Measurements from ENCODE around the gene SLC16A1. TPM values are rescaled to one million over a fixed set of nuclear protein-coding genes. Genes with fewer than 3 reads are reported as not detected.
A peak's percentile ranks its signal among the peaks of the same experiment; 100 is the strongest.
"Not testable (repeated sequence)": the region's sequence is repeated elsewhere in the genome, so short reads cannot be mapped to it uniquely, and the experiment has no call there.

The SLC16A1 gene
- total and polyA plus RNA-seq, 9 donors: 10.3 to 38.8 (median 23.3) TPM

DNA sequence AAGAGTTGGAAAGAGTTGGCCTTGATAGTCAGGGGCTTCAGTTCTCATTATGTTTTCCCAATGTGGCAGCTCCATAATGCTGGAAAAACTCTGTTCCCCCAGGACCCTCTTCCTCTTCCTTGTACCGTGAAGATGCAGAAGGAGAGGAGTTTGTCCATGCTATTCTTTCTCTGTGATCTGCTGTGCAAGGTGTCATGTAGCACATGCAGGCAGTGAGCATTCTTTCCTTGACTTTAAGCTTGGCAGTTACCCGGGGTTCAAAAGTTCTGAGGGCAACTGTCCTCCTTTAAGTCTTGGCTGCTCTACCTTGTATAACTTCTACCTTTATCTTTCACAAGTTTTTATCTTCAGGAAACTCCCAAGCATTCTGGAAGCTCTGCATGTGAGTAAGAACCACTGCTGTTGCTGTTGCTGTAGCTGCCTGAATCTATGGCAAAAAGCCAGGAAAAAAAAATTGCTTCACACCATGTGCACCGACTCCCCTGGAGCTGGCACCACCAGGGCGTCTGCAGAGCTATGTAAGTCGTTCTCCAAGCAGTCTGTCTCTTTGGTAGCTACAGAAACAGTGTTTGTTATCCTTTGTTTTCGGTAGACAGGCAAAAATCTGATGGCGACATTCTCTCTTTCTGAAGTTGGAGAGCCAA, 42.7 kb upstream of the SLC16A1 start:
- Histone ChIP-seq H3K27me3 (no peaks in the 10 kb centered on the region), H3K4me1 (ENCODE audit: insufficient read depth) (peaks cover 1% of the 10 kb centered on the region), H3K27ac (no peak overlapping the region), H3K4me3 (no peak overlapping the region), H3K36me3 (no peaks in the 10 kb centered on the region), H3K9me3 (no peaks in the 10 kb centered on the region)
- 11 to 15% (median 13%) methylated on average over 7 of the region's 7 CpGs for WGBS, 3 donors
- DNase-seq: peak in 4 of 5 donors; percentile 25 to 61 (median 42)
- TF ChIP-seq CTCF (IDR thresholded peaks at IDR 0.05): no peak
- no peak for TF ChIP-seq POLR2A (IDR thresholded peaks at IDR 0.05)
- TF ChIP-seq EP300 (IDR thresholded peaks at IDR 0.05): no peak
- intact Hi-C loops (cut with DNase I): no loop called here

DNA sequence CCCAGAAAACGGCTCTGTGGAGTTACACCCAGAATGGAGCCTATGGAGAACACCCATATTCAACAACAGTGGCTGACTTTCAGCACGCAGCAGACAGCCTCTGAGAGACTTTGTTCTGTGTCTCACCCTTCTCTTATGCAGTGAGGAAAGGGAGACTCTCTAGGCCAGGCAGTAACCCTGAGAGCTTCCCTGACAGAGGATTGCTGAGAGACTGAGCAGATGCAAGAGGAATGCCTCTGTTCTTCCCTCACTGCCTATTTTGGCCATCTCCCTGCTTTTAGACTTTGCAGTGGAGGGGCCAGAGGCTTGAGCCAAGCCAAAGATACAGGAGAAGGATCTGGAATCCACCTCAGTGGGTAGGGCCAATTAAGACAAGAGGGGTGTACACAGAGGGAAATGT, 41.8 kb upstream of the SLC16A1 start:
- TF ChIP-seq EP300 (IDR thresholded peaks at IDR 0.05): no peak
- TF ChIP-seq POLR2A (IDR thresholded peaks at IDR 0.05): no peak
- no peak for TF ChIP-seq CTCF (IDR thresholded peaks at IDR 0.05)
- Histone ChIP-seq H3K27me3 (no peaks in the 10 kb centered on the region), H3K4me3 (no peak overlapping the region), H3K27ac (no peak overlapping the region), H3K9me3 (no peaks in the 10 kb centered on the region), H3K4me1 (ENCODE audit: insufficient read depth) (peaks cover 1% of the 10 kb centered on the region), H3K36me3 (no peaks in the 10 kb centered on the region)
- intact Hi-C loops (cut with DNase I): no loop called here
- DNase-seq: no peak
- WGBS, 3 donors: 76 to 84% (median 80%) methylated on average over 2 of the region's 2 CpGs

DNA sequence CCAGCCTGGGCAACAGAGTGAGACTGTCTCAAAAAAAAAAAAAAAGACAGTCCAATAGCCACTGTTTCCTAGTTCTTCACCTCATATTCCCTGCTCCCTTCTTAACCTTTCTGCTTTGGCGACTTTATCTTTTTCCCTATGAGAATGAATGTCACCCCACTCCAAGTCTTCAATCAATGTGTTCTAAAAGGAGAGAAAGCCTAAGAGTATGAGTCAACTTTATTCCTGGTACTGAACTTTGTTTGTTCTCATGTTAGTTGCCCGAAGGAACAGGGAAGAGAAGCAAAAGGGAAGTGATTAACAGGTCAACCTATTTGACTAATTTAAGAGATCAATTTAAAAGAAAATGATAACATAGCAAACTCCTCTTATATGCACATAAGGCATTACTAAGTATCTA, 39.9 kb upstream of the SLC16A1 start:
- Histone ChIP-seq H3K9me3 (no peaks in the 10 kb centered on the region), H3K27ac (no peak overlapping the region), H3K27me3 (no peaks in the 10 kb centered on the region), H3K4me3 (no peak overlapping the region), H3K36me3 (no peaks in the 10 kb centered on the region), H3K4me1 (ENCODE audit: insufficient read depth) (peaks cover 1% of the 10 kb centered on the region)
- DNase-seq: no peak
- intact Hi-C loops (cut with DNase I): no loop called here
- WGBS, 3 donors: 73 to 89% (median 83%) methylated on average over 2 of the region's 2 CpGs
- TF ChIP-seq CTCF (IDR thresholded peaks at IDR 0.05): no peak
- no peak for TF ChIP-seq EP300 (IDR thresholded peaks at IDR 0.05)
- no peak for TF ChIP-seq POLR2A (IDR thresholded peaks at IDR 0.05)

DNA sequence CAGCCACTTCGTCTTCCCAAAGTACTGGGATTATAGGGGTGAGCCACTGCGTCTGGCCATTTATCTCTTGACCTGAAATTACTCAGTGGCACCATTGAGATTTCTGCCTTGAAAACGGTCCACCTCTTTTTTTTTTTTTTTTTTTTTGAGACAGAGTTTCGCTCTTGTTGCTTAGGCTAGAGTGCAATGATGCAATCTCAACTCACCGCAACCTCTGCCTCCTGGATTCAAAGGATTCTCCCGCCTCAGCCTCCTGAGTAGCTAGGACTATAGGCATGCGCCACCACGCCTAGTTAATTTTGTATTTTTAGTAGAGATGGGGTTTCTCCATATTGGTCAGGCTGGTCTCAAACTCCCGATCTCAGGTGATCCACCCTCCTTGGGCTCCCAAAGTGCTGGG, 39.0 kb upstream of the SLC16A1 start:
- H3K4me3 ChIP-seq; DNase-seq; H3K27ac ChIP-seq; H3K9me3 ChIP-seq; H3K4me1 ChIP-seq (ENCODE audit: insufficient read depth); H3K27me3 ChIP-seq; H3K36me3 ChIP-seq; intact Hi-C loops (cut with DNase I): not testable (repeated sequence)
- WGBS, 3 donors: 92 to 96% (median 92%) methylated on average over 9 of the region's 9 CpGs

DNA sequence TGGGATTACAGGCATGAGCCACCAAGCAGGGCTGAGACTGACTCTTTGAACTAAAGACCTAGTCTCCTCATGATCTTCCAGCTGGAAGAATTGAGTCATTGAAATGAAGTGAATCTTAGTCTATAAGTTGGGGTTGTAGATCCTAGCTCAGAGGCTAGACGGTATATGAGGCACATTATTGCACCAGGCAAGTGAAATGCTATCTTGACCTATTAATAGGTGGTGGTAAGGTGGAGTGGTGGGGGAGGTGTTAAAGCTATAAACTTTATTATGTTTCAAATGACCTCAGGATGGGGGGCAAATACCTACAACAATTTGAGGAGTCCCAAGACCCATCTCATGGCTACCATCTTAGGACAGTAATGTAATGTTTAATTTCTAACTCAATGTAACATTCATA, 36.8 kb upstream of the SLC16A1 start:
- DNase-seq: no peak
- H3K36me3 ChIP-seq: no peaks in the 10 kb centered on the region
- no peaks in the 10 kb centered on the region for H3K9me3 ChIP-seq
- WGBS, 3 donors: 87 to 98% (median 90%) methylated on average over 1 of the region's 1 CpG
- H3K4me1 ChIP-seq (ENCODE audit: insufficient read depth): peaks cover under 1% of the 10 kb centered on the region
- no peak overlapping the region for H3K27ac ChIP-seq
- H3K4me3 ChIP-seq: no peak overlapping the region
- no peaks in the 10 kb centered on the region for H3K27me3 ChIP-seq
- intact Hi-C loops (cut with DNase I): no loop called here
- TF ChIP-seq CTCF (IDR thresholded peaks at IDR 0.05): no peak
- no peak for TF ChIP-seq EP300 (IDR thresholded peaks at IDR 0.05)
- no peak for TF ChIP-seq POLR2A (IDR thresholded peaks at IDR 0.05)

Measured in ovary (tissue), 9 donors.